Kidney epithelial cell (primary cell): Measurements from ENCODE around the gene HMCN1. TPM values are rescaled to one million over a fixed set of nuclear protein-coding genes. Genes with fewer than 3 reads are reported as not detected.
A peak's percentile ranks its signal among the peaks of the same experiment; 100 is the strongest.

Experiments
- DNase-seq: peaks from one replicate; pipeline ENCODE4 v3.0.0-alpha.2; 2010; ENCODE audit warnings: low read depth
- H3K27me3 ChIP-seq: 2 replicates; pipeline ENCODE4 v1.6.0; 2011; ENCODE audit warnings: low read length; ENCODE audit not compliant: control insufficient read depth, insufficient read depth
- H3K36me3 ChIP-seq: 2 replicates; pipeline ENCODE4 v1.5.1; 2011; ENCODE audit warnings: low read length; ENCODE audit not compliant: control insufficient read depth, insufficient read depth
- H3K4me3 ChIP-seq: 2 replicates; pipeline ENCODE4 v1.5.1; 2011; ENCODE audit warnings: low read depth, mild to moderate bottlenecking, control low read depth, low read length
- total RNA-seq: library from RNA; depleted of rRNA; stranded (reverse); fragments of >200 nt; gene quantifications from 2 replicates; pipeline ENCODE4 v1.2.3, GENCODE V29; 2015
- TF ChIP-seq, protein P1 (sequence below): IDR thresholded peaks from 2 replicates; pipeline ENCODE4 v1.5.1; 2011; ENCODE audit warnings: mild to moderate bottlenecking, moderate library complexity, low read length, control low read depth, inconsistent platforms; ENCODE audit not compliant: insufficient read depth, poor library complexity, severe bottlenecking

The HMCN1 gene
- total RNA-seq, 1 donor from 2014 or later, result 1.3 TPM

DNA sequence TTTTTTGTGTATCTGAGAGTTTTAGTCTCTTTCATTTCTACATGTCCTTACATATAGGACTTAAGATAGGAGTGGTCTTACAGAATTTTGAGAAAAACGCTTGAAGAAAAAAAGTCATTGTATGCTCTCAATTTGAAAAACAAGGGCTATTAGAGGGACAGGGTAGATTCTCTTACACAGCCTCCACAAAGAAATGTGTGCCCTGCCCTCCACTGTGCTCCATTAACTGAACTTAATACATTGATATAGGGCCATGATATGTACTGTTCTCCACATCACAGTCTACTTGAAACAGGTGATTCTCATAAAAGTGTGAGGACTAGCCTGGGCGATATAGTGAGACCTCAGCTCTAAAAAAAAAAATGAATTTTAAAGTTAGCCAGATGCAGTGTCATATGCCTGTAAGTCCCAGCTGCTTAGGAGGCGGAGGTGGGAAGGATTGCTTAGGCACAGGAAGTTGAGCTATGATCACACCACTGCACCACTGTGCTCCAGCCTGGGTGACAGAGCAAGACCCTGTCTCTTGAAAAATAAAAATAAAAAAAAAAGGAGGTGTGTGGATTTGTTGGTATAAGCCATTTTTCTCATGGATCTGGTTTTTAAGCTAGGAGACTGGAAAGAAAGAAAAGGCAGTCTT lies 77.0 kb downstream of the HMCN1 start:
- Histone ChIP-seq H3K27me3 (no peaks in the 10 kb centered on the region), H3K36me3 (no peaks in the 10 kb centered on the region), H3K4me3 (no peak overlapping the region)
- DNase-seq, result no peak
- TF ChIP-seq, protein P1, sequence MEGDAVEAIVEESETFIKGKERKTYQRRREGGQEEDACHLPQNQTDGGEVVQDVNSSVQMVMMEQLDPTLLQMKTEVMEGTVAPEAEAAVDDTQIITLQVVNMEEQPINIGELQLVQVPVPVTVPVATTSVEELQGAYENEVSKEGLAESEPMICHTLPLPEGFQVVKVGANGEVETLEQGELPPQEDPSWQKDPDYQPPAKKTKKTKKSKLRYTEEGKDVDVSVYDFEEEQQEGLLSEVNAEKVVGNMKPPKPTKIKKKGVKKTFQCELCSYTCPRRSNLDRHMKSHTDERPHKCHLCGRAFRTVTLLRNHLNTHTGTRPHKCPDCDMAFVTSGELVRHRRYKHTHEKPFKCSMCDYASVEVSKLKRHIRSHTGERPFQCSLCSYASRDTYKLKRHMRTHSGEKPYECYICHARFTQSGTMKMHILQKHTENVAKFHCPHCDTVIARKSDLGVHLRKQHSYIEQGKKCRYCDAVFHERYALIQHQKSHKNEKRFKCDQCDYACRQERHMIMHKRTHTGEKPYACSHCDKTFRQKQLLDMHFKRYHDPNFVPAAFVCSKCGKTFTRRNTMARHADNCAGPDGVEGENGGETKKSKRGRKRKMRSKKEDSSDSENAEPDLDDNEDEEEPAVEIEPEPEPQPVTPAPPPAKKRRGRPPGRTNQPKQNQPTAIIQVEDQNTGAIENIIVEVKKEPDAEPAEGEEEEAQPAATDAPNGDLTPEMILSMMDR, result no peak

DNA sequence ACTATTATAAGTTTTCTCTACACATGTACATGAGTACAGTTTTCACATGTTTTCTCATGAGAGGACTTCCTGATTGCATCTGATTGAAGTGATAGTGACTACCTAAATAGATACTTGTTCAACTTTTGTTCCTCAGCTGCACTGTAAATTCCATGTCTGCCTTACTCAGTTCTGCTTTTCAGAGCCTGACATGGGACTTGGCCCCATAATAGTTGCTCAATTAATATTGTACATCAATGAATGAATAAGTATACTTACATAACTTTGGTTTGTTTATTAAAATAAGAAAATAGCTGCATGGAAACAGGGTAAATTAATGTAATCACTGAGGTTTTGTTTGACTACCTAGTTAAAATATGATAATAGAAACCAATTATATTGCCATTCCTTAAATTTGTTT lies 78.7 kb downstream of the HMCN1 start:
- TF ChIP-seq, protein P1, result no peak
- DNase-seq, result no peak
- Histone ChIP-seq H3K4me3 (no peak overlapping the region), H3K36me3 (no peaks in the 10 kb centered on the region), H3K27me3 (no peaks in the 10 kb centered on the region)

DNA sequence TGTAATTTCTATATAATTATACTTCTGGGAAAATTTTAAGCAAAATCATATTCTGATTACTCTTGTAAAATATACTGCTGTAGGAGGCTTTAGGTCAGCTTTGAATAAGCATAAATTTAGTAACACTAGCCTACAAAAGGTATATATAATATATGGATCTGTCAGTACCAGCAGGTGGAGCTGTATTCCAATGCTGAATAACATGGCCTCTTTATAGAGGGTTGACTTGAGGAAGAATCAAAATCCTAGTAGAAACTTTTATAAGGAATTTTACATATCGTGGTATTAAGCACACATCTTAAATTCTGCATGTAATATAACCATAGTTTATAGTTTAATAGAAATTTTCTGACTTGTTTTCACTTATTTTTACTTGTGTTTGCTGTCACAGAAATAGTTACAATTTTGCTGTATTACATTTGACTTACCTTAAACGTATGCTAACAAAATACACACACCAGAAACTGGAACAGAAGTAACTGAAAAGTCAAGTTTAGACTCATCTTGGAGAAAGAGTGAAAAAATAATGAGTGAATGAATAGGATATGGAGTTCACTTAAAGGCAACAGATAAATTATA lies 79.3 kb downstream of the HMCN1 start:
- H3K27me3 ChIP-seq, result no peaks in the 10 kb centered on the region
- no peaks in the 10 kb centered on the region for H3K36me3 ChIP-seq
- H3K4me3 ChIP-seq, result no peak overlapping the region
- TF ChIP-seq, protein P1, result peak; percentile 62
- no peak for DNase-seq

DNA sequence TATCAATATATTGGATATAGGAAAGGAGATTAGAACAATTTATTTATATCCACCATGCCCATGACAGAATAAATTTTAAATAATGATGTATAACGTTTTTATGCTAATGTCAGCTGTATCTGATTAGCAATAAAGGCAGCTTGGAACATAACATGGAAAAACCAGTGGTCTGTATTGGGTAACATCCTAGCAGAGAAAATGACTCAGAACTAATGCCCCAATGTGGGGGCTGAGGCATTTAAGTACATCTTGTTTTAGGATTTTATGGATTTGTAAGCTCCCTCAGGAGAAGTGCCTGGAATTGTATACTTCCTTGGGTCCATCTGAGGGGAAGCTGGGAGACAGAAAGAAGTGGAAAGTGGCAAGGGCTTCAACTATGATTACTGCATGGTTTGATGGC lies 82.3 kb downstream of the HMCN1 start:
- no peak overlapping the region for H3K4me3 ChIP-seq
- TF ChIP-seq, protein P1, result no peak
- no peak for DNase-seq

DNA sequence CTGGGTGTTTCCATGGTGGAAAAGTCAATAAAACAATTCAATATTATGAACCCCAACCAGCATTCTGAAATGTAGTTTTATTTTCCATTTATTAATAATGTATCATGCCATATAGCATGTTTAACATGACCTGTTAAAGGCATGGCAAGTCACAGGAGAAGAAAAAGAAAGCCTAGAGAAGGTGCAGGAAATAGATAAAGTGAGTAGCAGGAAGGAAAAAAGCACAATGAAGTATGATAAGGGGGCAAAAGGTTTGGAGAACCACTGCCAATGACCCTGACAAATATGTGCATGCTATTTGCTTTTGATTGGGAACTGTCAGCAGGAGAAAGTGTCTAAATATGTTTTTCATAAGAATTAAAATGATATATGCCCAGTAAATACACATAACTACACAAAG lies 85.6 kb downstream of the HMCN1 start:
- no peaks in the 10 kb centered on the region for H3K36me3 ChIP-seq
- TF ChIP-seq, protein P1, result no peak
- H3K27me3 ChIP-seq, result no peaks in the 10 kb centered on the region
- no peak for DNase-seq
- H3K4me3 ChIP-seq, result no peak overlapping the region

More for the DNA sequence above, 82.3 kb downstream of the HMCN1 start:
- Histone ChIP-seq H3K27me3 (no peaks in the 10 kb centered on the region), H3K36me3 (no peaks in the 10 kb centered on the region)

DNA sequence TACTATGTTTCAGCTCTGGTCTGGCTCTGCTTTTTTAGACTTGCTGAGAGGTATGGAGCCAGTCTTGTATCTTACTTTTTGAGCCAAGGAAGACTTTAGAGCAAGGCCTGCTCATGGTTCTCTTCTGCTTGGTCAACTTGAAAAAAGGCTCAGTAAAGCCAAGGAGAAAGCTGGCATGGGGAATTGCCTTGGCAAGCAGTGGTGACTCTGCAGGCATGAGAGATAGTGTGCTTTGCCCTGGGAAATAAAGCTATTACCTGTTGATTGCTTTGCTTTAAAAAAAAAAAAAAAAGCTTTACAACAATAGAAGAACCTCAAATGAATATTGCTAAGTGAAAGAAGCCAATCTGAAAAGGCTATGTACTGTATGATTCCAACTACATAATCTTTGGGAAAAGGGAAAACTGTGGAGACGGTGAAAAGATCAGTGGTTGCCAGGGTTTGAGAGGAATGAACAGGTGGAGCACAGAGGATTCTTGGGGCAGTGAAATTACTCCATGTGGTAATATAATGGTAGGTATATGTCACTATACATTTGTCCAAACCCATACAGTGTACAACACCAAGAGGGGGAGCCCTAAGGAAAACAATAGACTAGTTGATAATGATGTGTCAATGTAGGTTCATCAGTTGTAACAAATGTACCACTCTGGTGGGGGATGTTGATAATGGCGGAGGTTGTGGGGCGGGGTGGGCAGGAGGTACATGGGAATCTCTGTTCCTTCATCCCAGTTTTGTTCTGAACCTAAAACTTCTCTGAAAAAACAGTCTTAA lies 87.6 kb downstream of the HMCN1 start:
- DNase-seq, result no peak
- no peaks in the 10 kb centered on the region for H3K36me3 ChIP-seq
- TF ChIP-seq, protein P1, result no peak
- H3K4me3 ChIP-seq, result no peak overlapping the region
- H3K27me3 ChIP-seq, result no peaks in the 10 kb centered on the region
